Measurements from ENCODE around the gene NDUFB7.
"Not testable (repeated sequence)": the region's sequence is repeated elsewhere in the genome, so short reads cannot be mapped to it uniquely, and the experiment has no call there.

NDUFB7 gene

DNA sequence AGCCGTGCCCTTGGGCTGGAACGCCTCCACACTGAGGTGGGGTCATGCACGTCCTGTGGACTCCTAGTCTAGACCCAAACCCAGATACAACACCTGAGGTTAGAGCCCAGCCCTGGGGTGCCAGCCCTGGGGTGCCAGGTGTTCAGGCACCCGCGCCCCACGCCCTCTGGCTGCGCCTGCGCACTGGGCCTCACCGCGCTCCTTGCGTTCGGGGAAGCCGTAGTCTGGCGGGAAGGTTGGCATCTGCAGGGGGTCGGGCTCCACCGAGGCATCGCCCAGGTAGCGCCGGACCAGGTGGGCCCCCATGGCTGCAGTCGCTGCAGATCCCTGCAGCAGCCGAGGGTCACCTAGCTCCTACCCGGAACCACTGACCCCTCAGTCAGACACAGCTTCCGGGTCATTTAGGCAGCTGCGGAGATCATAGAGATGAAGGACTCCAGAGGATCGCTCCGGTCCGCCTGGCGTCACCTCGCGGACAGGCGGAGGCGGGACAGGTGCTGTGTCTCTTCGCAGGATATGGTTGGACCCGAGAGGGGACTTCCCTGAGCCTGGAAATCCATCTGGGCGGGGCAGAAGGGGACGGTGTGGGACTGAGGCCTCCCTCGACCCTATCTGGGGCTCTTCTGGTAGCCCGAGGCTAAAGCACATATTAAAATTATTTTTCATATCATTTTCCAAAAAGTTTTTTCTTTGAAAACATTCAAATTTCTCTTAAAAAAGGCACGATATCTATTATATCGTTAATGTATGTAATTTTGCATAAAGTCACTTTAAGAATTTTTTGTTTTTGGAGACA is at the start of gene NDUFB7:
TSS of gene NDUFB7 (minus strand) at position 372 of the 796 bp plus-strand sequence. CDS start at position 306, 66 bp downstream.
- peak; percentile 90 for DNase-seq

GRCh38 chr19:14619404-14619803 is 47.5 kb upstream of the NDUFB7 start:
- no peak for DNase-seq

GRCh38 chr19:14616407-14616806 is 44.5 kb upstream of the NDUFB7 start:
- DNase-seq, result no peak

DNA sequence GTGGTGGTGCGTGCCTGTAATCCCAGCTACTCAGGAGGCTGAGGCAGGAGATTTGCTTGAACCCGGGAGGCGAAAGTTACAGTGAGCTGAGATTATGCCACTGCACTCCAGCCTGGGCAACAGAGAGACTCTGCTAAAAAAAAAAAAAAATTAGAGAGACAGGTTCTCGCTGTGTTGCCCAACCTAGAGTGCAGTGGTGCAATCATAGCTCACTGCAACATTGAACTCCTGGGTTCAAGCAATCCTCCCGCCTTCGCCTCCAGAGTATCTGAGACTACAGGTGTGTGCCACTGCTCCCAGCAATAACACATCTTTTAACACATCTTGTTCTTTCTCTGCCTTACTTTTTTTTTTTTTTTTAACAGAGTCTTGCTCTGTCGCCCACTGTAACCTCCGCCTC is 43.8 kb upstream of the NDUFB7 start:
- no peak for DNase-seq

GRCh38 chr19:14614099-14614412 is 42.2 kb upstream of the NDUFB7 start:
- no peak for DNase-seq

- DNase-seq, result not testable (repeated sequence)
Observed at GRCh38 chr19:14613399-14614098, 41.7 kb upstream of the NDUFB7 start.

DNA sequence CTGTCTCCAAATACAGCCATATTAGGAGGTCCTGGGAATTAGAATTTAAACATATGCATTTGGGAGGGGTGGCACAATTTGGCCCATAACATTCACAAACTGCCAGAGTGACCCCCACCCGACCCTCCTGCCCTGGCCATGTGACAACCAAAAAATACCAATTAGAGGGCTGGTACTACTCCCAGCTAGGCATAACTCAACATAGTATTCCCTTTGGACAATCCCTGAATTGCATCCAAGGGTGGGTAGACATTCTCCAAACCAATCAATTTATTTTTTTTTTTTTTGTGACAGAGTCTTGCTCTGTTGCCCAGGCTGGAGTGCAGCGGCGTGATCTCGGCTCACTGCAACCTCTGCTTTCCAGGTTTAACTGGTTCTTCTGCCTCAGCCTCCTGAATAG is 40.8 kb upstream of the NDUFB7 start:
- DNase-seq, result no peak

DNA sequence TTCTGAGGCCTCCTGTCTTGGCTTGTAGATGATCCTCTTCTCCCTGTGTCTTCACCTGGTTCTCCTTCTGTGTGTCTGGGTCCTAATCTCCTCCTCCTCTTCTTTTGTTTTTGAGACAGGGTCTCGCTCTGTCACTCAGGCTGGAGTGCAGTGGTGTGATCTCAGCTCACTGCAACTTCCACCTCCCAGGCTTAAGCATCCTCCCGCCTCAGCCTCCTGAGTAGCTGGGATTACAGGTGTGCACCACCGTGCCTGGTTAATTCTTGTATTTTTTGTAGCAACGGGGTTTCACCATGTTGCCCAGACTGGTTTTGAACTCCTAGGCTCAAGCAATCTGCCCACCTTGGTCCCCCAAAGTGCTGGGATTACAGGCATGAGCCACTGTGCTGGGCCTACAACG is 40.4 kb upstream of the NDUFB7 start:
- not testable (repeated sequence) for DNase-seq

GRCh38 chr19:14611051-14611450 is 39.2 kb upstream of the NDUFB7 start:
- no peak for DNase-seq

DNA sequence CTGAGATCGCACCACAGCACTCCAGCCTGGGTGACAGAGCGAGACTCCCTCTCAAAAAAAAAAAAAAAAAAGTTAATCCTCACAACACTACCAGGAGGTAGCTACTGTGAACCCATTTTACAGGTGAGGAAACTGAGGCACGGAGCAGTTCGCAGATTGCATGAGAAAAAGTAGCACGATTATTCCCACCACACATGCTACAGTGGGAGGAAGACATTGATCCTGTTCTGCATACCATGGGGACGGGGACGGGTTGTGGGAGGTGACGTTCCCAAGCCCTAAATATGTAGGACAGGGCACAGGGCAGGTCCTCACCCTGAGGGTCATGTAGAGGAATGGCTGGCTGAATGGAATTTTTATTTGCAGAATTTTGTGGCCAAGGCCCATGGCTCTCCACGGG is 34.8 kb upstream of the NDUFB7 start:
- DNase-seq, result no peak

- DNase-seq, result no peak
Observed at GRCh38 chr19:14603990-14604387, 32.1 kb upstream of the NDUFB7 start.

GRCh38 chr19:14599548-14600147 is 27.8 kb upstream of the NDUFB7 start:
- DNase-seq, result no peak

GRCh38 chr19:14595558-14595957 is 23.7 kb upstream of the NDUFB7 start:
- no peak for DNase-seq

GRCh38 chr19:14589433-14589832 is 17.6 kb upstream of the NDUFB7 start:
- DNase-seq, result not testable (repeated sequence)

GRCh38 chr19:14585187-14585586 is 13.3 kb upstream of the NDUFB7 start:
- not testable (repeated sequence) for DNase-seq

- DNase-seq, result not testable (repeated sequence)
Observed at GRCh38 chr19:14584372-14584771, 12.5 kb upstream of the NDUFB7 start.

GRCh38 chr19:14582894-14583340 is 11.1 kb upstream of the NDUFB7 start, which contains the start of gene CLEC17A:
CLEC17A (plus strand) TSS chr19:14583084; CDS start chr19:14583161, 77 bp downstream.
- DNase-seq, result no peak

DNA sequence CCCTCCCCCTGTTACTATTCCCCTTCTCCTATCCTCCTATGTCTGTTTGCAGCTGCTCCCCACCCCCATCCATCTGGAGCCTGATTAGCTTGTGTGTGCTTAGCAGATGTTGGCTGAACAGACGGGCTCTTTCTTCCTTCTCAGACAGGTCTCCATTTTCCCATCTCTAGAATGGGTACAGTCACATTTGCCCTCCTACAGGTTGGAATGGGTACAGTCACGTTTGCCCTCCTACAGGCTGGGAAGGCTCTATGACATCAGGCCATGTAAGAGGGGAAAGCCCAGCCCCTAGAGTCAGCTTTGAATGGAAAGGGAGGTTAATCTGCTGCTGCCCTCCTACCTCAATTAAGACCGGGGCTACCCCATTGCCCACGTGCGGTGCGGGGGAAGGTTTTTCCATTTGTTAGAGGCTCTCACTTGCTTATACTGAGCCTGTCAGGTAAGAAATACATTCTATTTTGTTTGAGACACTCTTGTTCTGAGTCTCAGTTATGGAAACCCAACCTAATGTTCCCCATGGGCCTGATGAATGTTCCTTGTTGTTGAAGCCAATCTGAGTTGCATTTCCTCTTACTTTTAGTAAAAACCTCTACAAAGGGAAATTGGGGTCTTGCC is 8.9 kb upstream of the NDUFB7 start:
- no peak for DNase-seq

- no peak for DNase-seq
Observed at GRCh38 chr19:14577885-14578427, 6.1 kb upstream of the NDUFB7 start.

GRCh38 chr19:14577264-14577663 is 5.4 kb upstream of the NDUFB7 start:
- DNase-seq, result no peak

DNA sequence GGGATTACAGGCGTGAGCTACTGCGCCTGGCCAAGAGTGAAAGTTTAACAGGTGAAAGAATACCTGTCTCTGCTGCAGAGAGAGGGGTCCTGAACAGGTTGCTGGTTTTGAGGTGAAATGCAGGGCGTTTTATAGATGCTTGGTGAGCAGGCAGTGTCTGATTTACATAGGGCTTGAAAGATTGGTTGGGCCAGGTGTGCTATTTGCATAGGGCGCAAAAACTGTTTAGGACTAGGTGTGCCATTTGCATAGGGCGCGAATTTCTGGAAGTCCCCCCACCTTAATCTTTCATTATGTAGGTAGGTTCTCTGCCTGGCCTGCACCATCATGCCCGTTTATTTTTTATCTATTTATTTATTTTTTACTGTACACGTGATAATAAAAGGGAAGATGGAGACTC is 4.5 kb upstream of the NDUFB7 start:
- DNase-seq, result no peak

- DNase-seq, result no peak
Observed at GRCh38 chr19:14575428-14575980, 3.6 kb upstream of the NDUFB7 start.
